ENCODE data around the gene ZNF529. TPM values are rescaled to one million over a fixed set of nuclear protein-coding genes. Genes with fewer than 3 reads are reported as not detected.
A peak's percentile ranks its signal among the peaks of the same experiment; 100 is the strongest.

The ZNF529 gene
- total RNA-seq, 1 donor from 2014 or later: 33.9 TPM

GRCh38 chr19:36528194-36528920, 44.7 kb downstream of the ZNF529 start, which contains the start of gene ZNF260:
TSS of gene ZNF260 (minus strand) at chr19:36528271. CDS start at chr19:36515238, 13,033 bp downstream.
- H3K36me3 ChIP-seq: peaks cover 17% of the 10 kb centered on the region
- peaks cover 67% of the 10 kb centered on the region for H3K79me2 ChIP-seq (ENCODE audit: low read depth)
- peak; percentile 98 for DNase-seq (ENCODE audit: low spot score)
- H3K4me3 Mint-ChIP-seq: peak within 1 kb of the TSS; percentile 100
- peaks cover 60% of the 10 kb centered on the region for H3K9me3 Mint-ChIP-seq
- H3K27me3 Mint-ChIP-seq (ENCODE audit: insufficient read depth, low read depth): peaks cover 3% of the 10 kb centered on the region
- H3F3A ChIP-seq (ENCODE audit: low read depth): no peaks in the 10 kb centered on the region
- peaks cover 10% of the 10 kb centered on the region for H3K4me1 Mint-ChIP-seq
- peak within 1 kb of the TSS; percentile 95 for H3K9ac ChIP-seq
- H3K4me2 ChIP-seq: peak within 1 kb of the TSS; percentile 92
- no peaks in the 10 kb centered on the region for H3K27me3 ChIP-seq
- H2AFZ ChIP-seq (replicated peaks): peak within 1 kb of the TSS; percentile 99
- peaks cover 7% of the 10 kb centered on the region for H3K4me1 ChIP-seq
- peaks cover 21% of the 10 kb centered on the region for H3K9me3 ChIP-seq (ENCODE audit: low read depth)
- H3K27ac Mint-ChIP-seq: peak within 1 kb of the TSS; percentile 100
- H3K27ac ChIP-seq: peak within 1 kb of the TSS; percentile 90
- no peak for TF ChIP-seq CTCF (IDR thresholded peaks at IDR 0.05)
- no peak for TF ChIP-seq EZH2 (IDR thresholded peaks at IDR 0.05)
- no peak for TF ChIP-seq EZH2phosphoT487 (IDR thresholded peaks at IDR 0.05)
- H4K20me1 ChIP-seq (ENCODE audit: low read depth): no peaks in the 10 kb centered on the region
- peak within 1 kb of the TSS; percentile 92 for H3K4me3 ChIP-seq
- H3K36me3 Mint-ChIP-seq: peaks cover 51% of the 10 kb centered on the region

- Histone ChIP-seq H3K9ac (peak overlapping the region; percentile 95), H3K4me2 (peak overlapping the region; percentile 92), H4K20me1 (ENCODE audit: low read depth) (no peaks in the 10 kb centered on the region), H3K36me3 (peaks cover 22% of the 10 kb centered on the region), H3K4me3 (peak overlapping the region; percentile 92), H3K27ac (peak overlapping the region; percentile 57), H3F3A (ENCODE audit: low read depth) (no peaks in the 10 kb centered on the region), H3K27me3 (no peaks in the 10 kb centered on the region), H3K9me3 (ENCODE audit: low read depth) (peaks cover 21% of the 10 kb centered on the region), H2AFZ (replicated peaks) (peak overlapping the region; percentile 99), H3K4me1 (peaks cover 7% of the 10 kb centered on the region), H3K79me2 (ENCODE audit: low read depth) (peaks cover 69% of the 10 kb centered on the region)
- H3K9me3 Mint-ChIP-seq: peaks cover 62% of the 10 kb centered on the region
- peaks cover 52% of the 10 kb centered on the region for H3K36me3 Mint-ChIP-seq
- TF ChIP-seq EZH2 (IDR thresholded peaks at IDR 0.05): no peak
- no peak for TF ChIP-seq CTCF (IDR thresholded peaks at IDR 0.05)
- TF ChIP-seq EZH2phosphoT487 (IDR thresholded peaks at IDR 0.05): no peak
- H3K27ac Mint-ChIP-seq: peak overlapping the region; percentile 100
- H3K27me3 Mint-ChIP-seq (ENCODE audit: insufficient read depth, low read depth): peaks cover 3% of the 10 kb centered on the region
- peaks cover 10% of the 10 kb centered on the region for H3K4me1 Mint-ChIP-seq
- peak overlapping the region; percentile 100 for H3K4me3 Mint-ChIP-seq
- no peak for DNase-seq (ENCODE audit: low spot score)
Measured at GRCh38 chr19:36527873-36528193, 45.3 kb downstream of the ZNF529 start.

GRCh38 chr19:36527341-36527740, 45.8 kb downstream of the ZNF529 start:
- Histone ChIP-seq H3K27me3 (no peaks in the 10 kb centered on the region), H3K36me3 (peaks cover 27% of the 10 kb centered on the region), H4K20me1 (ENCODE audit: low read depth) (no peaks in the 10 kb centered on the region), H2AFZ (replicated peaks) (peak overlapping the region; percentile 99), H3K4me1 (peaks cover 7% of the 10 kb centered on the region), H3F3A (ENCODE audit: low read depth) (no peaks in the 10 kb centered on the region), H3K9me3 (ENCODE audit: low read depth) (peaks cover 21% of the 10 kb centered on the region), H3K79me2 (ENCODE audit: low read depth) (peaks cover 74% of the 10 kb centered on the region), H3K9ac (peak overlapping the region; percentile 95), H3K4me3 (peak overlapping the region; percentile 92), H3K4me2 (peak overlapping the region; percentile 92), H3K27ac (peak overlapping the region; percentile 57)
- peak; percentile 13 for DNase-seq (ENCODE audit: low spot score)
- peaks cover 55% of the 10 kb centered on the region for H3K36me3 Mint-ChIP-seq
- H3K27me3 Mint-ChIP-seq (ENCODE audit: insufficient read depth, low read depth): peaks cover 3% of the 10 kb centered on the region
- TF ChIP-seq CTCF (IDR thresholded peaks at IDR 0.05) (no peak), EZH2phosphoT487 (IDR thresholded peaks at IDR 0.05) (no peak), EZH2 (IDR thresholded peaks at IDR 0.05) (no peak)
- H3K9me3 Mint-ChIP-seq: peaks cover 63% of the 10 kb centered on the region
- peak overlapping the region; percentile 100 for H3K27ac Mint-ChIP-seq
- H3K4me3 Mint-ChIP-seq: peak overlapping the region; percentile 100
- H3K4me1 Mint-ChIP-seq: peaks cover 10% of the 10 kb centered on the region

Data from neural progenitor cell (in vitro differentiated cells).